GM18868 (cell line): ENCODE results near the gene CTPS1.
A peak's percentile ranks its signal among the peaks of the same experiment; 100 is the strongest.

Experiments
- ATAC-seq: cut with Tn5 transposase; IDR thresholded peaks from one replicate; pipeline ENCODE4 v1.9.1; 2021; ENCODE audit warnings: mild to moderate bottlenecking, moderate library complexity; ENCODE audit not compliant: unreplicated experiment

Gene CTPS1

DNA sequence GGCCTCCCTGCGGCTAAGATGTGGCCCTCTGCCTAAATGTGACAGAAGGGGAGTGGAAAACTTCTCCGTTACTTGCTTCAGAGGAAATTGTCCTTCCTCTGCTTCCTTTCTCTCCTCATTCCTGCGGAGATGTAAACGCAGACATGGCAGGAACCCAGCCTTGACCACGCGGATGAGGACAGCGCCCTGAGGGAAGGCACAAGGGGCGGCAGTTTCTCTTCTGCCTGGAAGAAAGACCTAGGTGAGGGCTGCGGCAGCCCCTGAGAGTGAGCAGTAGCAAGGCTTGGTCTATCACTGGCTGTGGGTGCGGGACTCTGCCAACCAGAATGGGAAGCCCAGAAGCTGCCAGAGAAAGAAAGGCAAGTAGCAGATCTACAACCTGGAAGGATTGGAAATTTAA is 14.0 kb upstream of the CTPS1 start:
- no peak for ATAC-seq

- no peak for ATAC-seq
Measured at GRCh38 chr1:40966417-40966816, 13.1 kb upstream of the CTPS1 start.

GRCh38 chr1:40969445-40969844 is 10.1 kb upstream of the CTPS1 start:
- no peak for ATAC-seq

DNA sequence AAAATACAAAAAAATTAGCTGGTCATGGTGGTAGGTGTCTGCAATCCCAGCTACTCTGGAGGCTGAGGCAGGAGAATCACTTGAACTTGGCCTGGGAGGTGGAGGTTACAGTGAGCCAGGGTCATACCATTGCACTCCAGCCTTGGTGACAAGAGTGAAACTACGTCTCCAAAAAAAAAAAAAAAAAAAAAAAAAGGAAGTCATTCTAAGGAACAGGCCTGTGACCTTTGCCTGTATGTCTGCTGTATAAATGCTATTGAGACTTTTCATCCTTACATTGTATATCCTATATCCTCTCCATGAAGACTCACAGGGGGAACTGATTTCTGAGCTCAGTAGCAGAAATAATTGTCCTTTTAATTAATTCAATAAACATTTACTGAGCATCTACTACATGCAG is 7.5 kb upstream of the CTPS1 start:
- no peak for ATAC-seq

- ATAC-seq = no peak
Measured at GRCh38 chr1:40973912-40974311, 5.6 kb upstream of the CTPS1 start.

DNA sequence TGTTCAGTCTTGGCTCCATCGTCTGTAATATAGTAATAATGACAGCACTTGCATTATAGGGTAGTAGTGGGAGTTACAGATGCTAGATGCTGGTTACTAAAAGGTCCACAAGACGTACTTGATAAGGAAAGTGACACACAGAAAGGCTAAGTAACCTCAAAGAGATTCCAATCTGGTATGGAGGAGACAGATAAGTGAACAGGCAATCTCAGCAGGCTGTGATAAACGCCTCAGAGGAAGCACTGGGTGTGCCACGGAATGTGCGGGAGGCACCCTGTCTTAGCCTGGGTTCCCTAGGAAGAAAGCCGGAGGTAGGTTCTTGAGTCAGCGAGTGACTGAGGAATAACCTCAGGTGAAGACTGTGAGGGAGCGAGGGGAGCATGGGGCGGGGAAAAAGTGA is 4.6 kb upstream of the CTPS1 start:
- no peak for ATAC-seq

GRCh38 chr1:40976952-40977690 is 2.4 kb upstream of the CTPS1 start:
- ATAC-seq = no peak

- no peak for ATAC-seq
Measured at GRCh38 chr1:40977716-40978115, 1.8 kb upstream of the CTPS1 start.

GRCh38 chr1:40978886-40979240 is 633 bp upstream of the CTPS1 start:
- no peak for ATAC-seq

DNA sequence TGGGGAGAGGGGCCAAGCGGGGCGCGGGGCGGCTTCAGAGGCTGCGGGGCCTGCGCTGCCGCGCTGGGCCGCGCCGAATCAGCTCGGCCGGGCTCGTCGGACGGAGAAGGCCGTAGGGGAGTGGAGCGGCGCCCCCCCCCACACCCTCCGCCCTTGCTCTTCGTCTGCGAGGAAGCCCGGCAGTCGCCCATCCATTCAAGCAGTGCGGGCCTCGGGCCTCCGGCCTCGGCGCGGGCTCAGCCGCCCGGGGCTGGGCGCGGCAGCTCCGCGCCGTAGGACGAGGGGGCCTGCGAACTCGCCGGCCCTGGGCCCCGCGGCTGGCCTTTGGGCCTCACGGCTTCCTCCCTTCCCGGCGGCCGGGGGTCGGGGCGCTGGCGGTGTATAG is 564 bp downstream of the CTPS1 start:
- peak; percentile 31 for ATAC-seq

GRCh38 chr1:40980453-40981121 is 1.1 kb downstream of the CTPS1 start:
- no peak for ATAC-seq

GRCh38 chr1:40981691-40982448 is 2.4 kb downstream of the CTPS1 start:
- no peak for ATAC-seq

DNA sequence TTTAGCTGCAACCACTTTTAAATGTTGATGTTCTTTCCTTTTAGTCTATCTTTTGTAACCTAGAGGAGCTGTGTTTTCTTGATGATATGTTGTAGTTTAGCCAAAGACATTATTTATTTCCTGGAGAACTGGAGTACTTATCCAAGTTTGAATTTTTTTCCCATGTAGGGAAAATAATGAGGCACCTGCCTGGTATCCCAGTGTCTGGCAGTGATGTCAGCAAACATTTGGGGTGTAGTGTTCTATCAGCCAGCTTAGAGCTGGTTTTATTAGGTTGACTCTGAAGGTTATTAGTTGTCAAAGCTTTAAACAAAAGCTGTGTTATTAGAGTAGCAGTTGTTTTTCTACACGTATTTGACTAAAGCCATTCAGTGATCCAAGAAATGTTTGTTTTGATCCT is 3.2 kb downstream of the CTPS1 start:
- ATAC-seq = no peak

DNA sequence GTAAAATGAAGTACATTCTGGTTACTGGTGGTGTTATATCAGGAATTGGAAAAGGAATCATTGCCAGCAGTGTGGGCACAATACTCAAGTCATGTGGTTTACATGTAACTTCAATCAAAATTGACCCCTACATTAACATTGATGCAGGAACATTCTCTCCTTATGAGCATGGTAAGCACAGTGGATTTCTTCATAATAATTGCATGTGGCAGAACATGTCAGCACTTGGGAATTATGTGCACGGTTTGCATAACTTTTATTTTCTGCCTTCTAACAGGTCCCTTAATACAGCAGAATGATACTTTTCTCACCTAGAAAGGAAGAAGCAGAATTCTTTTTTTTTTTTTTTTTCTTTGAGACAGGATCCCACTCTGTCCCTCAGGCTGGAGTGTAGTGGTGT is 3.8 kb downstream of the CTPS1 start:
- no peak for ATAC-seq

DNA sequence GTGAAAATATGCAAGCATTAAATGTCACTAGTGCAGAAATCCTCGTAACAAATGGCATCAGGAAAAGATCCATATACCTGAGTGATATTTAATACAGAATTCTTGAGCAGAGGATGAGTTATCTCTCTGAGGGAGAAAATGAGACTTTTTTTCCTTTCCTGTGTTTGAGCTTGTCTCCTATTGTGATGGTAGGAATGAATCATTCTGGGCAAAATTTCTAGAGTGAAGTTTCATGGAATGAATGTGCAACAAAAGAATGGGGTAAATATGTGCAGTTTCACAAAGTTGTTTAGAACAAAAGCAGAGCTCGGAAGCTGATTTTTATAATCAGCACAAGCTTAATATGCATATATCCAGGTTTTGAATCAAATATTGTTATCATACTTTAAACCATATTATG is 4.6 kb downstream of the CTPS1 start:
- no peak for ATAC-seq

GRCh38 chr1:40984531-40984930 is 5.0 kb downstream of the CTPS1 start:
- ATAC-seq = no peak

GRCh38 chr1:40985161-40985560 is 5.7 kb downstream of the CTPS1 start:
- ATAC-seq = no peak

GRCh38 chr1:40985875-40986274 is 6.4 kb downstream of the CTPS1 start:
- ATAC-seq = no peak

DNA sequence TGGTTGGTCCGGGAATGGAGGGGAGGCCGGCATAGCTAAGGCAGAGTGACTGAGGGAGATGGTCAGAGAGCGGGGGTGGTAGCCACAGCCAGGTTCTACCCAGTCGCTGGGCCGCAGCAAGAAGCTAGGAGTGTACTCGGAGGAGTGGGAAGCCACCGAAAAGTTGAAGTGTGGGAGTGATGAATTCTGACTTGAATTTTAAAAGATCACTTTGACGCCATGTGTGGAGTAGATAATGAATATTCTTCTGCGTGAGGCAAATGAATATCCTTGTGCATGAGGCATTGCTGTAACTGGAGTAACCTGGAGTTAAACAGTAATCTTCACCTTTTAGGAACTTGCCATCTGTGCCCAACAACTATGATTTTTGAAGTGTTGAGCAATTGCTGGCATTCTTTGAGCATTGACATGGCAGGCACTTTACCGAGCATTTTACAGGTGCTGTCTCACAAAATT is 6.9 kb downstream of the CTPS1 start:
- no peak for ATAC-seq

- no peak for ATAC-seq
Measured at GRCh38 chr1:40986956-40987355, 7.5 kb downstream of the CTPS1 start.

GRCh38 chr1:40987439-40988276 is 8.2 kb downstream of the CTPS1 start:
- ATAC-seq = no peak
